Activated naive CD8-positive, alpha-beta T cell treated with anti-CD3 and anti-CD28 coated beads, Interleukin-2, amount 50 U/mL, for 24 hours (primary cell): Measurements from ENCODE around the gene ADIG.
A peak's percentile ranks its signal among the peaks of the same experiment; 100 is the strongest.

Experiments used
- ATAC-seq: fragments of 150-1000 bp; cut with Tn5 transposase; one replicate; pipeline ENCODE4 v1.10.0; 2021
- DNase-seq: peaks from one replicate; pipeline ENCODE4 v3.0.0; 2021
- H3K27ac Mint-ChIP-seq: one replicate; pipeline ENCODE4 v1.8.0; 2021; ENCODE audit warnings: mild to moderate bottlenecking, mixed read lengths
- H3K27me3 Mint-ChIP-seq: one replicate; pipeline ENCODE4 v1.8.0; 2021; ENCODE audit warnings: mixed read lengths
- H3K36me3 Mint-ChIP-seq: one replicate; pipeline ENCODE4 v1.8.0; 2021; ENCODE audit warnings: low read depth, mixed read lengths
- H3K4me1 Mint-ChIP-seq: one replicate; pipeline ENCODE4 v1.8.0; 2021; ENCODE audit warnings: mixed read lengths
- H3K4me3 Mint-ChIP-seq: one replicate; pipeline ENCODE4 v1.8.0; 2021; ENCODE audit warnings: mild to moderate bottlenecking, moderate library complexity, mixed read lengths
- H3K9me3 Mint-ChIP-seq: one replicate; pipeline ENCODE4 v1.8.0; 2021; ENCODE audit warnings: mixed read lengths

ADIG gene

DNA sequence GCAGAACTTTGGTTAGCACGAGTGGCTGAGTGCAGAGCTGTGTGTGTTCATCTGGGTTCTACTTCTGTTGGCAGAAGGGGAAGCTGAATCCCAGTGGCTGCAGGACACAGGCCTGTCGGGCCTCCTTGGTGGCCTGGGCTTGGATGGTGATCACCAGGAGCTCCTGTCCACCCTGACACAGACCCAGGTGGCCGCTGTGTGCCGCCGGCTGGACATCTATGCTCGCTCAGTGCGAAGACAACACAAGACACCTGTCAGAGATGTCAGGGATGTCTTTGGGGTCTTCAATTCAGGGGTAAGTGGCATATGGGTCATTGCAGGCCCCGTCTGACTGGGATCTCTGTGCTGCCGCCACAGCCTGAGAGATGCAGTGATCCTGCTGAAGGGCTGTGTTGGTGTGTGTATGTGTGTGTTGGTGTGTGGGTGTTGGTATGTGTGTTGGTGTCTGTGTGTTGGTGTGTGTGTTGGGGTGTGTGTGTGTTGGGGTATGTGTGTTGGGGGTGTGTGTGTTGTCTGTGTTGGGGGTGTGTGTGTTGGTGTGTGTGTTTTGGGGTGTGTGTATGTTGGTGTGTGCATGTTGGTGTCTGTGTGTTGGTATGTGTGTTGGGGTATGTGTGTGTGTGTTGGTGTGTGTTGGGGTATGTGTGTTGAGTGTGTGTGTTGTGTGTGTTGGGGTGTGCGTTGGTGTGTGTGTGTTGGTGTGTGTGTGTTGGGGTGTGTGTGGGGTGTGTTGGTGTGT is 46.1 kb downstream of the ADIG start:
- no peak overlapping the region for H3K4me3 Mint-ChIP-seq
- no peak overlapping the region for H3K27ac Mint-ChIP-seq
- H3K36me3 Mint-ChIP-seq, result no peaks in the 10 kb centered on the region
- ATAC-seq, result no peak
- DNase-seq, result no peak
- H3K9me3 Mint-ChIP-seq, result peaks cover 4% of the 10 kb centered on the region
- peaks cover 10% of the 10 kb centered on the region for H3K27me3 Mint-ChIP-seq
- H3K4me1 Mint-ChIP-seq, result peaks cover 5% of the 10 kb centered on the region

DNA sequence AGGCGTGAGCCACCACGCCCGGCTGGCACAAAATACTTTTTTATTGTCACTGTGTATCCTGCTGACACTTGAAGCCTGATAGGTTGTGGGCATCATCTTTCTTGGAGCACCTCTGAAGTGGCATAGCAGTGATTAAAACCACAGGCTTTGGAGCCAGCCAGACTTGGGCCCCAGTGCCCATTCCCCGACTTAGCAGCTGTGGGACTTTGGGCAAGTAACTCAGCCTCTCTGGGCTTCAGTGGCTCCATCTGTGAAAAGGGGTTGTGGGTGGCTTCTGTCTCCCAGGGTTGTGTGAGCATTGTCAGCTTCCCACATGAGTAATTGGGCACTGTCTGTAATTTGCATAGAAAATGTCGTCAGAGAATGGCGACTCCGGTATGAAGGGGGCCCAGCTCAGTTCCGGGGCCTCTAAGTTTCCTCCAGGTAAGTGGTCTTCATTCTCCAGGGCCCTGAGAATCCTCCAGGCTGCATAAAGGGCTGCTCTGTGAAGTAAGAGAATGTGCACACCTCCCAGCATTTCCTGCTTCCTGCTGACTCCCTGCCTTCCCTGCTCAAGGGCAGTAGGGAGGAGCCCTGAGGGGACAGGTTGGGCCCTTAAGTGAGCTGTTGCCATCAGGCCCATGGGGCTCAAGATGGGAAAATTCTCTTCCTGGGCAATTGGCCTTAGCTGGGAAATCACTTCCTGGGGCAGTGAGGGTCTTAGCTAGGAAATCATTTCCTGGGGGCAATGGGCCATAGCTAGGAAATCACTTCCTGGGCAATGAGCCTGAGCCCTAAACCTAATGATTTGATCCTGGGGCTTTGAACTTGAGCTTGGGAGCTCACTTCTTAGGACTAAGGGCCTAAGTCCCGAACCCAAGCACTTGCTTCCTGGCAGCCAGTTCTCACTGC is 47.8 kb downstream of the ADIG start:
- peaks cover 7% of the 10 kb centered on the region for H3K27me3 Mint-ChIP-seq
- H3K27ac Mint-ChIP-seq, result no peak overlapping the region
- ATAC-seq (peak; percentile 41), DNase-seq (no peak)
- peaks cover 4% of the 10 kb centered on the region for H3K9me3 Mint-ChIP-seq
- no peak overlapping the region for H3K4me3 Mint-ChIP-seq
- peaks cover 8% of the 10 kb centered on the region for H3K4me1 Mint-ChIP-seq
- no peaks in the 10 kb centered on the region for H3K36me3 Mint-ChIP-seq

DNA sequence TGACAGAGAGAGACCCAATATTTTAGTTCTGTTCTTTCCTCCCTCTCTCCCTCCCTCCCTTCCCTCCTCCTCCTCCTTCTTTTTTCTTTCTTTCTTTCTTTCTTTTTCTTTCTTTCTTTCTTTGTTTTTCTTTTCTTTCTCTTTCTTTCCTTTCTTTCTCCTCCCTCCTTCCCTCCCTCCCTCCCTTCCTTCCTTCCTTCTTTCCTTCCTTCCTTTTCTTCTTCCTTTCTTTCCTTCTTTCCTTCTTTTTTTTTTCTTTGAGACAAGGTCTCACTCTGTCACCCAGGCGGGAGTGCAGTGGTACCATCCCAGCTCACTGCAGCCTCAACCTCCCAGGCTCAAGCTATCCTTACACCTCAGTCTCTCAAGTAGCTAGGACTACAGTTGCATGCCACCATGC is 49.0 kb downstream of the ADIG start:
- ATAC-seq (no peak), DNase-seq (no peak)
- Mint-ChIP-seq H3K36me3 (no peaks in the 10 kb centered on the region), H3K4me3 (no peak overlapping the region), H3K27ac (no peak overlapping the region), H3K4me1 (peaks cover 8% of the 10 kb centered on the region), H3K27me3 (peaks cover 10% of the 10 kb centered on the region), H3K9me3 (no peaks in the 10 kb centered on the region)

DNA sequence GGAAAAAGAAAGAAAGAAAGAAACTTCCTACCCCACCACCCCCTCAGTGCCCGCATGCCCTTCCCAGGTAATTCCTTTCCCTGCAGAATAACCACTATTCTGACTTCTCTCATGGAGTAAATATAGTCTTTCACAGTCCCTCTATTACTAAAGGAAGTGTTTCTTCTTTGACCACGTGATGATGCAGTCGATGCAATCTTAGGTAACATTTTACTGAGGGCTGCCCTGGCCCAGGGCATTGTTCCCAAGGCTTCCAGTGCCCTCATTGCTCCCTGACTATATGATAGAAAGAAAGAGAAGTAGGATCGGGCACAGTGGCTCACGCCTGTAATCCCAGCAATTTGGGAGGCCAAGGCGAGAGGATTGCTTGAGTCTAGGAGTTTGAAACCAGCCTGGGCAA is 49.7 kb downstream of the ADIG start:
- no peak overlapping the region for H3K4me3 Mint-ChIP-seq
- H3K27ac Mint-ChIP-seq, result no peak overlapping the region
- peaks cover 10% of the 10 kb centered on the region for H3K27me3 Mint-ChIP-seq
- DNase-seq (no peak), ATAC-seq (no peak)
- H3K36me3 Mint-ChIP-seq, result no peaks in the 10 kb centered on the region
- peaks cover 8% of the 10 kb centered on the region for H3K4me1 Mint-ChIP-seq
- H3K9me3 Mint-ChIP-seq, result no peaks in the 10 kb centered on the region

DNA sequence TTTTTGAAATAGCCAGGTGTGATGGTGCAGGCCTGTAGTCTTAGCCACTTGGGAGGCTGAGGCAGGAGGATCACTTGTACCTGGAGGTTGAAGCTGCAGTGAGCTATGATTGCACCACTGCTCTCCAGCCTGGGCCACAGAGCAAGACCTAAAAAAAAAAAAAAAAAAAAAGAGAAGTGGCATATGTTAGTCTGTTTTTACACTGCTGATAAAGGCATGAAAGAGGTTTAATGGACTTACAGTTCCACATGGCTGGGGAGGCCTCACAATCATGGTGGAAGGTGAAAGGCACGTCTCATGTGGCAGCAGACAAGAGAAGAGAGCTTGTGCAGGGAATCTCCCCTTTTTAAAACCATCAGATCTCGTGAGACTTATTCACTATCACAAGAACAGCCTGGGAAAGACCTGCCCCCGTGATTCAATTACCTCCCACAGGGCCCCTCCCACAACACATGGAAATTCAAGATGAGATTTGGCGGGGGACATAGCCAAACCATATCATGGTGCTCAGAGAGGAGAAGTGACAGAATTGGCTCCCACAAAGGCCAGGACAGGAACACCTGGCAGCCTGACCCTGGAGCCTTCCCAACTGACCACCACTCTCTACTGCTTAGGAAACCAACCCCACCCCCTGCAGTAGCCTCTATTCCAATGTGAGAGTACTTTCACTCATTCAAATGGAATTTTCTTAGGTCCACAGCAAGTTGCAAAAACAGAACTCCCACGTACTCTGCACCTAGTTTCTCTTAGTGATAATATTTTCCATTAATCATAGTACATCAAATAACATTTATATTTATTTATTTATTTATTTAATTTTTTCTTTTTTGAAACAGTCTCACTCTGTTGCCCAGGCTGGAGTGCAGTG is 50.4 kb downstream of the ADIG start:
- H3K9me3 Mint-ChIP-seq, result no peaks in the 10 kb centered on the region
- H3K27ac Mint-ChIP-seq, result no peak overlapping the region
- peaks cover 10% of the 10 kb centered on the region for H3K27me3 Mint-ChIP-seq
- peaks cover 8% of the 10 kb centered on the region for H3K4me1 Mint-ChIP-seq
- H3K36me3 Mint-ChIP-seq, result no peaks in the 10 kb centered on the region
- ATAC-seq, result no peak
- DNase-seq, result no peak
- no peak overlapping the region for H3K4me3 Mint-ChIP-seq

DNA sequence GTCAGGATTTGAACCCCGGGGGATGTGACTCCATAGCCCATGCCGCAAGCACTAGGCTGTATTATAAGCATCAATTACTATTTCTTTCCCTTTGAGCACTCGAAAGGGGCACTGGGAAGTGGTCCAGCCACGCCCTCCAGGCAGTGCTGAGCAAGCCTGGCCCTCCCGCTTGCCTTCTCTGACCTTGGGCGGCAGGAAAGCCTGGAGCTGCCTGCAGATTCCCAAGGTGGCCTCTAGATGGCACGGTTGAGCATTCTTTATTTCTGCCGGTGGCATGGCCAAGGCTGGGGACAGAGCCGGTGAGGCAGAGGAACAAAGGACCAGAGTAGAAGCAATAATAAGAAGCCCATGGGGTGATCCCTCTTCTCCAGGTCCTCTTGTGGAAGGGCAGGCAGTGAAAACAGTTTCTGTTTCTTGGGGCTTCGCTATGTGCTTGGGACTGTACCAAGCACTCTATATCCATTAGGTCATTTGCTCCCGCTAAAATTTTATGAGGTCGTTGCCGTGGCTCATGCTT is 52.6 kb downstream of the ADIG start:
- peaks cover 8% of the 10 kb centered on the region for H3K4me1 Mint-ChIP-seq
- peak; percentile 74 for ATAC-seq
- DNase-seq, result peak; percentile 73
- H3K9me3 Mint-ChIP-seq, result no peaks in the 10 kb centered on the region
- H3K36me3 Mint-ChIP-seq, result no peaks in the 10 kb centered on the region
- no peak overlapping the region for H3K4me3 Mint-ChIP-seq
- H3K27me3 Mint-ChIP-seq, result peaks cover 10% of the 10 kb centered on the region
- no peak overlapping the region for H3K27ac Mint-ChIP-seq

DNA sequence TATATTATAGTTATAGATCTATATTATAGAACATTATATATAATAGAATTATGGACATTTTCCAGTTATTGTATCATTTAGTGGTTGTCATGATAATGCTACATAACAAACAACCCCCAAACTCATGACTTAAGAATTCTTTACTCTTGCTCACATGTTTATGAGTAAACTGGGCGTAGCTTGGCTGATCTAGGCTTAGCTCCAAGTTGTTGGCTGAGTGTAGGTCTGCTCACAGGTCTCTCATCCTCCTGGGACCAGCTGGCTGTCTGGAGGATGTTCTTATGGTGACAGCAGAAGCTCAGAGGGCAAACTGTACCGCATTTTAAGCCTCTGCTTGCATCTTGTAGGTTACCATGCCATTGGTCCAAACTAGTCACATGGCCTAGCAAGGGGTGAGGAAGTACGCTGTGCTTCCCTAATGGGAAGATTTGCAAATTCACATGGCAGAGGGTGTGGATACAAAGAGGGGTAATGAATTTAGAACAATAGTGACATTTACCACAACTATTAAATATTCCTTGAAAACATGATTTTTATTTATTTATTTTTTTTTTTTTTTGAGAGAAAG is 54.8 kb downstream of the ADIG start:
- Mint-ChIP-seq H3K27me3 (peaks cover 13% of the 10 kb centered on the region), H3K27ac (no peak overlapping the region), H3K9me3 (no peaks in the 10 kb centered on the region), H3K4me1 (peaks cover 8% of the 10 kb centered on the region), H3K36me3 (no peaks in the 10 kb centered on the region), H3K4me3 (no peak overlapping the region)
- DNase-seq (no peak), ATAC-seq (no peak)
